WTC11 (cell line): ENCODE data around the gene SYT5. TPM values are rescaled to one million over a fixed set of nuclear protein-coding genes. Genes with fewer than 3 reads are reported as not detected.

Experiments
- ATAC-seq: fragments of 200-7000 bp; cut with Tn5 transposase; 2 replicates; pipeline ENCODE4 v1.10.0; 2021; ENCODE audit warnings: mild to moderate bottlenecking, moderate library complexity
- CTCF ChIA-PET: fragments of 300-600 bp; sonication (Branson Sonifier 250); formaldehyde crosslinking; loops from one replicate; lab custom pipeline; 2021; ENCODE audit warnings: antibody characterized with exemption; lab: Charles Lee
- POLR2A ChIA-PET: fragments of 350-600 bp; sonication (Branson Sonifier 250); formaldehyde crosslinking; loops from one replicate; lab custom pipeline; 2021; ENCODE audit warnings: antibody characterized with exemption; lab: Charles Lee
- DNase-seq: peaks from one replicate; pipeline ENCODE4 v3.0.0; 2021; ENCODE audit warnings: low spot score
- H3K27ac Mint-ChIP-seq: 2 replicates; pipeline ENCODE4 v1.8.0; 2021; ENCODE audit warnings: mixed read lengths
- H3K27me3 Mint-ChIP-seq: 2 replicates; pipeline ENCODE4 v1.8.0; 2021; ENCODE audit warnings: low read depth, mild to moderate bottlenecking, moderate library complexity, mixed read lengths
- H3K36me3 Mint-ChIP-seq: 2 replicates; pipeline ENCODE4 v1.8.0; 2021; ENCODE audit warnings: mixed read lengths
- H3K4me1 Mint-ChIP-seq: 2 replicates; pipeline ENCODE4 v1.8.0; 2022; ENCODE audit warnings: mixed read lengths
- H3K4me3 Mint-ChIP-seq: 2 replicates; pipeline ENCODE4 v1.8.0; 2021; ENCODE audit warnings: mild to moderate bottlenecking, moderate library complexity, mixed read lengths
- H3K9me3 Mint-ChIP-seq: 2 replicates; pipeline ENCODE4 v1.8.0; 2021; ENCODE audit warnings: mixed read lengths
- ATF6 ChIP-seq: sonication (generic); formaldehyde crosslinking; IDR thresholded peaks from 2 replicates; pipeline ENCODE4 v1.8.1; 2023; ENCODE audit warnings: mild to moderate bottlenecking, missing genetic modification reagents
- GTF2I ChIP-seq: fragments of 250-450 bp; sonication (Bioruptor Pico); conservative IDR thresholded peaks from 2 replicates; pipeline ENCODE4 v1.4.0; 2021; ENCODE audit warnings: mild to moderate bottlenecking
- JAZF1 ChIP-seq: fragments of 250-450 bp; sonication (Bioruptor Pico); IDR thresholded peaks from 2 replicates; pipeline ENCODE4 v1.9.0; 2021; ENCODE audit warnings: moderate library complexity, mild to moderate bottlenecking, inconsistent platforms
- PREB ChIP-seq: sonication (generic); formaldehyde crosslinking; IDR thresholded peaks from 2 replicates; pipeline ENCODE4 v1.8.1; 2022; ENCODE audit warnings: mild to moderate bottlenecking, missing genetic modification reagents, moderate library complexity, borderline replicate concordance
- RELA ChIP-seq: sonication (generic); formaldehyde crosslinking; IDR thresholded peaks from 2 replicates; pipeline ENCODE4 v1.8.1; 2022; ENCODE audit warnings: missing genetic modification reagents, mild to moderate bottlenecking, borderline replicate concordance
- SMAD3 ChIP-seq: sonication (generic); formaldehyde crosslinking; IDR thresholded peaks from 2 replicates; pipeline ENCODE4 v1.8.0; 2022; ENCODE audit warnings: missing genetic modification reagents, mild to moderate bottlenecking, borderline replicate concordance
- TEAD4 ChIP-seq: sonication (generic); formaldehyde crosslinking; IDR thresholded peaks from 2 replicates; pipeline ENCODE4 v1.8.0; 2022; ENCODE audit warnings: mild to moderate bottlenecking, missing genetic modification reagents
- ZBTB21 ChIP-seq: sonication (generic); formaldehyde crosslinking; IDR thresholded peaks from 2 replicates; pipeline ENCODE4 v1.8.1; 2023; ENCODE audit warnings: mild to moderate bottlenecking, missing genetic modification reagents, borderline replicate concordance
- ZNF138 ChIP-seq: sonication (generic); formaldehyde crosslinking; conservative IDR thresholded peaks from 2 replicates; pipeline ENCODE4 v1.8.1; 2022; ENCODE audit warnings: mild to moderate bottlenecking, moderate library complexity, missing genetic modification reagents
- ZNF396 ChIP-seq: fragments of 250-450 bp; sonication (Bioruptor Pico); IDR thresholded peaks from 2 replicates; pipeline ENCODE4 v1.8.0; 2021; ENCODE audit warnings: mild to moderate bottlenecking, moderate library complexity, borderline replicate concordance
- ZNF423 ChIP-seq: fragments of 250-450 bp; sonication (Bioruptor Pico); IDR thresholded peaks from 2 replicates; pipeline ENCODE4 v2.1.2; 2022; ENCODE audit warnings: mild to moderate bottlenecking, moderate library complexity
- total RNA-seq: library from RNA; stranded (reverse); gene quantifications from 3 replicates; pipeline ENCODE4 v1.2.3, GENCODE V29; 2021
- TF ChIP-seq, protein P1 (sequence below): sonication (generic); formaldehyde crosslinking; conservative IDR thresholded peaks from 2 replicates; pipeline ENCODE4 v1.8.1; 2022; ENCODE audit warnings: mild to moderate bottlenecking, missing genetic modification reagents

Gene SYT5
- total RNA-seq, 1 experiment from 2014 or later: 0.77 TPM

- no peak for TF ChIP-seq ZNF138 (CRISPR knock-in tag)
These were observed 19.7 kb downstream of the SYT5 start (continued) for GRCh38 chr19:55160128-55160985.

- ATAC-seq (no peak), DNase-seq (peak; percentile 53)
- Mint-ChIP-seq H3K9me3 (0 out of 2 replicates have a peak, but pooled peaks cover 3% of the 10 kb centered on the region), H3K4me1 (peaks cover 21% of the 10 kb centered on the region), H3K4me3 (0 out of 2 replicates have a peak overlapping the region, but pooled peaks have one; percentile 25), H3K27me3 (peaks cover 78% of the 10 kb centered on the region), H3K36me3 (peaks cover 5% of the 10 kb centered on the region), H3K27ac (no peak overlapping the region)
- POLR2A ChIA-PET: interaction anchor here (0.7 kb wide), 1 partner anchor 13 kb away, joined by 3 read pairs; no protein-coding TSS in a partner anchor
- no peak for TF ChIP-seq TEAD4 (CRISPR knock-in tag)
- TF ChIP-seq ZNF423: peak; percentile 63
- CTCF ChIA-PET: interaction anchor here (0.6 to 4.5 kb wide), 16 partner anchors 10 to 738 kb away, joined by 3 to 108 read pairs (median 6); partner anchors contain the start of genes KMT5C, PPP1R12C, TNNT1 and U2AF2
These were observed 21.0 kb downstream of the SYT5 start for GRCh38 chr19:55158848-55159749.

DNA sequence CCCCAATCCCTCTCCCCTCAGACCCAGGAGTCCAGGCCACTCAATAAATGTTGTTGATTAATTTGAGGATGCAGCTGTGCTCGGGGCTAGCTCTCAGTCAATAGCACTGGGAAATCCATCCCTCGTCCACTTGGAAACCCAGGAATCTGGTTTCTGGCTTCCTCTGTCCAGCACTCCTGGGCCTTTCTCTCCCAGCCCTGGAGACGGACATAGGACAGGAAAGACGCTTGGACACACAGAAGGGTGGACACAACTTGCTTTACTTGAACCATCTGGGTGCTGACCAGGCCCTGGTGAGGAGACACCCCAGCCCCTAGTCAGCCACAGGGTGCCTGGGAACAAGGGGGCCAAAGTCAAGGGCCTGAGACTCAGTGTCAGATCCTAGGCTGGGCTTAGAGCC, 21.7 kb downstream of the SYT5 start:
- DNase-seq: no peak
- ATAC-seq: no peak
- peaks cover 9% of the 10 kb centered on the region for H3K36me3 Mint-ChIP-seq
- H3K27me3 Mint-ChIP-seq: peaks cover 76% of the 10 kb centered on the region
- TF ChIP-seq, protein P1, sequence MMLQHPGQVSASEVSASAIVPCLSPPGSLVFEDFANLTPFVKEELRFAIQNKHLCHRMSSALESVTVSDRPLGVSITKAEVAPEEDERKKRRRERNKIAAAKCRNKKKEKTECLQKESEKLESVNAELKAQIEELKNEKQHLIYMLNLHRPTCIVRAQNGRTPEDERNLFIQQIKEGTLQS (CRISPR knock-in tag): no peak
- TF ChIP-seq JAZF1 (CRISPR knock-in tag): no peak
- no peak for TF ChIP-seq ZBTB21
- no peak for TF ChIP-seq SMAD3 (CRISPR knock-in tag)
- TF ChIP-seq GTF2I (CRISPR knock-in tag): no peak
- no peak for TF ChIP-seq PREB (CRISPR knock-in tag)
- TF ChIP-seq ATF6: no peak
- TF ChIP-seq RELA (CRISPR knock-in tag): no peak
- TF ChIP-seq ZNF396 (CRISPR knock-in tag): no peak
- CTCF ChIA-PET: interaction anchor here (0.8 to 4.5 kb wide), 7 partner anchors 9 to 70 kb away, joined by 3 to 108 read pairs (median 11); partner anchors contain the start of genes PPP1R12C and TNNT1
- 0 out of 2 replicates have a peak, but pooled peaks cover 8% of the 10 kb centered on the region for H3K9me3 Mint-ChIP-seq
- POLR2A ChIA-PET: no interaction called here
- peaks cover 23% of the 10 kb centered on the region for H3K4me1 Mint-ChIP-seq
- H3K4me3 Mint-ChIP-seq: no peak overlapping the region; the same call in 1 of the 2 replicates
- no peak overlapping the region for H3K27ac Mint-ChIP-seq
